HUES64 (cell line): ENCODE results near the gene CNTLN.

Experiments used
- H3K27ac ChIP-seq: 2 replicates; pipeline ENCODE4 v1.7.0; 2013; ENCODE audit warnings: low read depth, low read length, inconsistent platforms
- H3K27me3 ChIP-seq: 2 replicates; pipeline ENCODE4 v1.6.1; 2013; ENCODE audit warnings: mild to moderate bottlenecking, low read length; ENCODE audit not compliant: insufficient read depth
- H3K36me3 ChIP-seq: 2 replicates; pipeline ENCODE4 v1.6.1; 2013; ENCODE audit warnings: mild to moderate bottlenecking, low read length; ENCODE audit not compliant: insufficient read depth
- H3K4me1 ChIP-seq: 2 replicates; pipeline ENCODE4 v1.6.1; 2013; ENCODE audit warnings: mild to moderate bottlenecking, low read length, moderate library complexity; ENCODE audit not compliant: insufficient read depth
- H3K4me3 ChIP-seq: 2 replicates; pipeline ENCODE4 v1.5.1; 2013; ENCODE audit warnings: mild to moderate bottlenecking, low read length, moderate library complexity
- H3K9ac ChIP-seq: 2 replicates; pipeline ENCODE4 v1.6.1; 2013; ENCODE audit warnings: mild to moderate bottlenecking, low read depth, low read length
- H3K9me3 ChIP-seq: 2 replicates; pipeline ENCODE4 v1.6.1; 2013; ENCODE audit warnings: low read depth, low read length; ENCODE audit not compliant: insufficient read depth
- WGBS: fragments of 150-250, 120-280 bp; methylation state at CpG from one replicate; pipeline ENCODE4 v1.1.7; 2013; ENCODE audit warnings: missing lambda C conversion rate; 5-methylcytosine and 5-hydroxymethylcytosine counted together

The CNTLN gene

GRCh38 chr9:17476401-17476800, 341.6 kb downstream of the CNTLN start:
- Histone ChIP-seq H3K4me3 (no peak overlapping the region), H3K9ac (no peak overlapping the region), H3K9me3 (no peaks in the 10 kb centered on the region), H3K27me3 (no peaks in the 10 kb centered on the region), H3K4me1 (no peaks in the 10 kb centered on the region), H3K27ac (no peak overlapping the region), H3K36me3 (no peaks in the 10 kb centered on the region)

GRCh38 chr9:17477816-17478215, 343.0 kb downstream of the CNTLN start:
- Histone ChIP-seq H3K27me3 (no peaks in the 10 kb centered on the region), H3K4me1 (no peaks in the 10 kb centered on the region), H3K27ac (no peak overlapping the region)

GRCh38 chr9:17480966-17481365, 346.1 kb downstream of the CNTLN start:
- Histone ChIP-seq H3K9me3 (no peaks in the 10 kb centered on the region), H3K4me1 (no peaks in the 10 kb centered on the region), H3K4me3 (no peak overlapping the region), H3K9ac (no peak overlapping the region), H3K36me3 (no peaks in the 10 kb centered on the region), H3K27me3 (no peaks in the 10 kb centered on the region), H3K27ac (no peak overlapping the region)
- WGBS, result 95% methylated on average over 4 of the region's 4 CpGs

More at GRCh38 chr9:17477816-17478215, 343.0 kb downstream of the CNTLN start:
- Histone ChIP-seq H3K4me3 (no peak overlapping the region), H3K9me3 (no peaks in the 10 kb centered on the region), H3K36me3 (no peaks in the 10 kb centered on the region), H3K9ac (no peak overlapping the region)

GRCh38 chr9:17481565-17481964, 346.7 kb downstream of the CNTLN start:
- Histone ChIP-seq H3K27ac (no peak overlapping the region), H3K27me3 (no peaks in the 10 kb centered on the region), H3K4me3 (no peak overlapping the region), H3K4me1 (no peaks in the 10 kb centered on the region), H3K9ac (no peak overlapping the region), H3K9me3 (no peaks in the 10 kb centered on the region), H3K36me3 (no peaks in the 10 kb centered on the region)

GRCh38 chr9:17484906-17485305, 350.1 kb downstream of the CNTLN start:
- Histone ChIP-seq H3K9ac (no peak overlapping the region), H3K4me3 (no peak overlapping the region), H3K4me1 (no peaks in the 10 kb centered on the region), H3K27me3 (no peaks in the 10 kb centered on the region), H3K27ac (no peak overlapping the region), H3K36me3 (no peaks in the 10 kb centered on the region), H3K9me3 (no peaks in the 10 kb centered on the region)
- 97% methylated on average over 2 of the region's 3 CpGs for WGBS

- Histone ChIP-seq H3K4me1 (no peaks in the 10 kb centered on the region), H3K27ac (no peak overlapping the region), H3K9me3 (no peaks in the 10 kb centered on the region), H3K4me3 (no peak overlapping the region), H3K27me3 (no peaks in the 10 kb centered on the region), H3K36me3 (no peaks in the 10 kb centered on the region), H3K9ac (no peak overlapping the region)
- 78% methylated on average over 1 of the region's 1 CpG for WGBS
Measured at GRCh38 chr9:17486396-17486795, 351.6 kb downstream of the CNTLN start.

GRCh38 chr9:17487467-17487866, 352.6 kb downstream of the CNTLN start:
- H3K4me3 ChIP-seq, result no peak overlapping the region
- no peaks in the 10 kb centered on the region for H3K9me3 ChIP-seq
- no peaks in the 10 kb centered on the region for H3K4me1 ChIP-seq
- no peak overlapping the region for H3K9ac ChIP-seq
- no peaks in the 10 kb centered on the region for H3K36me3 ChIP-seq
- WGBS, result 88% methylated on average over 6 of the region's 6 CpGs
- no peak overlapping the region for H3K27ac ChIP-seq
- H3K27me3 ChIP-seq, result no peaks in the 10 kb centered on the region

GRCh38 chr9:17488662-17489061, 353.8 kb downstream of the CNTLN start:
- Histone ChIP-seq H3K9me3 (no peaks in the 10 kb centered on the region), H3K36me3 (no peaks in the 10 kb centered on the region), H3K9ac (no peak overlapping the region), H3K4me3 (no peak overlapping the region), H3K27me3 (no peaks in the 10 kb centered on the region), H3K4me1 (no peaks in the 10 kb centered on the region), H3K27ac (no peak overlapping the region)
- WGBS, result 96% methylated on average over 2 of the region's 2 CpGs

- H3K27ac ChIP-seq, result no peak overlapping the region
- no peaks in the 10 kb centered on the region for H3K4me1 ChIP-seq
- WGBS, result 89% methylated on average over 1 of the region's 1 CpG
- H3K9me3 ChIP-seq, result no peaks in the 10 kb centered on the region
- no peak overlapping the region for H3K9ac ChIP-seq
- H3K4me3 ChIP-seq, result no peak overlapping the region
- H3K27me3 ChIP-seq, result no peaks in the 10 kb centered on the region
- no peaks in the 10 kb centered on the region for H3K36me3 ChIP-seq
Measured at GRCh38 chr9:17490110-17490509, 355.3 kb downstream of the CNTLN start.

- Histone ChIP-seq H3K4me1 (no peaks in the 10 kb centered on the region), H3K9me3 (no peaks in the 10 kb centered on the region), H3K4me3 (no peak overlapping the region), H3K27me3 (no peaks in the 10 kb centered on the region), H3K9ac (no peak overlapping the region), H3K36me3 (no peaks in the 10 kb centered on the region), H3K27ac (no peak overlapping the region)
- WGBS, result no CpG with 5 or more reads among the region's 1 CpG
Measured at GRCh38 chr9:17491780-17492179, 356.9 kb downstream of the CNTLN start.

- WGBS, result 90% methylated on average over 3 of the region's 3 CpGs
- no peak overlapping the region for H3K27ac ChIP-seq
Measured at GRCh38 chr9:17503196-17503595, 368.4 kb downstream of the CNTLN start.

GRCh38 chr9:17509151-17509550, 374.3 kb downstream of the CNTLN start:
- WGBS, result 92% methylated on average over 1 of the region's 1 CpG
- no peak overlapping the region for H3K9ac ChIP-seq
- H3K9me3 ChIP-seq, result no peaks in the 10 kb centered on the region
- no peaks in the 10 kb centered on the region for H3K4me1 ChIP-seq
- H3K4me3 ChIP-seq, result no peak overlapping the region
- H3K36me3 ChIP-seq, result no peaks in the 10 kb centered on the region
- no peaks in the 10 kb centered on the region for H3K27me3 ChIP-seq
- no peak overlapping the region for H3K27ac ChIP-seq

More at GRCh38 chr9:17503196-17503595, 368.4 kb downstream of the CNTLN start:
- Histone ChIP-seq H3K4me3 (no peak overlapping the region), H3K9ac (no peak overlapping the region), H3K9me3 (no peaks in the 10 kb centered on the region), H3K4me1 (no peaks in the 10 kb centered on the region), H3K36me3 (no peaks in the 10 kb centered on the region), H3K27me3 (no peaks in the 10 kb centered on the region)
